ENCODE results near the gene FBXL14. TPM values are rescaled to one million over a fixed set of nuclear protein-coding genes. Genes with fewer than 3 reads are reported as not detected.
"Not testable (repeated sequence)": the region's sequence is repeated elsewhere in the genome, so short reads cannot be mapped to it uniquely, and the experiment has no call there.

The FBXL14 gene
- total RNA-seq, 1 donor from 2014 or later: 14.1 TPM

- DNase-seq (ENCODE audit: extremely low read depth, low read depth, low spot score): no peak
Measured at GRCh38 chr12:1620092-1620491, 25.7 kb upstream of the FBXL14 start.

GRCh38 chr12:1619587-1619986 is 25.2 kb upstream of the FBXL14 start:
- DNase-seq (ENCODE audit: extremely low read depth, low read depth, low spot score): no peak

DNA sequence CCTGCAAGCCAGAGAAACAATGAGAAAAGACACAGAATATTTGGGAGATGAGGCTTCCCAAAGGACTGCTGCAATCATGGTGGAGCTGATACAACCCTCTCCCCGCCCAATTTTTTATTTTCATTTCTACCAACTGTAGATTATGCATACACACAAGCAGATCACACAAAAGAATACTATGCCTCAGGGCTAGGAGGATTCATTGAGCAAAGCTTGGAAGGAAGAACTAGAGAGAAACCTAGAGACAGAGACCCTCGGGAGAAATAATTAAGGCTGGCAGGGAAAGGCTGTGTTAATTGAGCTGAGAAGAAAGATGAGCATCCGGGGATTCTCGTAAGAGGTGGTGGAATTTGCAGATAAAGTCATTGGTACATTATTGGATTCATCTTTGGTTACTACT is 24.8 kb upstream of the FBXL14 start:
- no peak for DNase-seq (ENCODE audit: extremely low read depth, low read depth, low spot score)

GRCh38 chr12:1618489-1618888 is 24.1 kb upstream of the FBXL14 start:
- DNase-seq (ENCODE audit: extremely low read depth, low read depth, low spot score): no peak

- no peak for DNase-seq (ENCODE audit: extremely low read depth, low read depth, low spot score)
Measured at GRCh38 chr12:1616233-1617066, 22.1 kb upstream of the FBXL14 start.

- DNase-seq (ENCODE audit: extremely low read depth, low read depth, low spot score): no peak
Measured at GRCh38 chr12:1614360-1614759, 20.0 kb upstream of the FBXL14 start.

DNA sequence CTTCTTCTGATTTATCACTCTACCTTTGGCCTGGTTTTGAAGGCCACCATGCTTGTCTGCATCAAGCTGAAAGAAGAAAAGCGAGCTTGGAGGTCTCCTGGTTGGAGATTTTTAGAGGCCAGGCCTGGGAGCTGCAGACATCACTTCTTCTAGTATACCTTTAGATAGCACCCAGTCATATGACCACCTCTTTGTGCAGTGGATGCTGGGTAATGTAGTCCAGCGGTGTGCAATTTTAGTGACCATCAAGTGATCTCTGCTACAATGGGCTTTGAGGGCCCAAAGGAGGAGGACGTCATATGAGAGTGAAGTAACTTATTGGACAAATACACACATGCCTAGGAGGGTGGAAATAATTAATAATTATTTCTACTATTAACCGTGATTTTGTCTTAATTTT is 19.5 kb upstream of the FBXL14 start:
- no peak for DNase-seq (ENCODE audit: extremely low read depth, low read depth, low spot score)

DNA sequence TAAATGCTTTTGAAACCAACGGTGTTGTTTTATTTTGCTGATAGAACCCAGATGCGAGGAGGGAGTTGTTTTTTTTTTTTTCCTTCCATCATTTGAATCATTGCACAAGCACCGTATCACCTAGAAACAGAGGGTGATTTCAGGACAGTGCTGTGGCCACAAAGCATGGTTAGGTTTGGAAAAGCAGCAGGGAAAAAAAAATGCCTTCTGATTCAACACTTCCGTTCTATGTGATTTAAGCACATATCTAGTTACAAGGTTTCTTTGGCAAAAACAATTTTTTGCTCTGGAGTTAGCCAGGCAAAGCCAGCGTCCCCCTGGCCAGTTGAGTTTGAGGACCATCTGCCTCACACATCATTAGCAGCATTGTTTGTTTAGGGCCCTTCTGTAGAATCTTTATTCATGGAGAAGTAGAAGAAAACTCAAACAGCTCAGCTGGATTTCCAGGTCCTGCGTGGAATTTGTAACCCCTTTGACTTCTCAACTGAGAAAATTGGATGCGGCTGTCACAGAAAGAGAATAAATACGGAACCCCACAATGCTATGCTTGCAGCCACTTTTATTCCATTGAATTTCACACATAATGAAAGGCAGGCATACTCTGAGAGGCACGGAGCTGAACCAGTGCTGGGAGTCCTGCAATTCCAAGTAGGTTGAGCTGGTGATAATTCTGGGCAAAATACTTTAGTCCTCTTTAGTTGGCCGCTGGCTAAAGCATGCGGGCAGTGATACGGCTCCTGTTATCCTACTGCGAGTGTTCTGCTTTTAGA is 17.6 kb upstream of the FBXL14 start:
- DNase-seq (ENCODE audit: extremely low read depth, low read depth, low spot score): no peak

- DNase-seq (ENCODE audit: extremely low read depth, low read depth, low spot score): no peak
Measured at GRCh38 chr12:1610072-1610643, 15.8 kb upstream of the FBXL14 start.

DNA sequence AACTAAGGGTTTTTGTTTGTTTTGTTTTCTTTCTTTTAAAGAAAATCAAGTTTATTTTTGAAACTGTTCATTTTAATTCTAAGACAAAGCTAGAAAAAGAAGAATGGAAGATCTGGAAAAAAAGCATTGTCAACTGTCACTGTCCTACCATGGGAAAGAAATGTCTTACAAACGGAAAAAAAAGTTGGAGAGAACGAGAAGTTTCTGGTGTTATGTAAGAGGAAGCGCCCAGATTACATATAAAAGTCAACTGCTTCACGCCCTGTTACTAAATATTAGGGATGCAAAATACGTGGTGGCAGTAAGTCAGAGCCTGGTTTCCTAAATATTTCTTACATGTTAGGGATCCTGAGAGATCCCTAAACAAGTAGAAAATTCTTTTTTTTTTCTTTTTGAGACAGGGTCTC is 14.3 kb upstream of the FBXL14 start:
- DNase-seq (ENCODE audit: extremely low read depth, low read depth, low spot score): no peak

DNA sequence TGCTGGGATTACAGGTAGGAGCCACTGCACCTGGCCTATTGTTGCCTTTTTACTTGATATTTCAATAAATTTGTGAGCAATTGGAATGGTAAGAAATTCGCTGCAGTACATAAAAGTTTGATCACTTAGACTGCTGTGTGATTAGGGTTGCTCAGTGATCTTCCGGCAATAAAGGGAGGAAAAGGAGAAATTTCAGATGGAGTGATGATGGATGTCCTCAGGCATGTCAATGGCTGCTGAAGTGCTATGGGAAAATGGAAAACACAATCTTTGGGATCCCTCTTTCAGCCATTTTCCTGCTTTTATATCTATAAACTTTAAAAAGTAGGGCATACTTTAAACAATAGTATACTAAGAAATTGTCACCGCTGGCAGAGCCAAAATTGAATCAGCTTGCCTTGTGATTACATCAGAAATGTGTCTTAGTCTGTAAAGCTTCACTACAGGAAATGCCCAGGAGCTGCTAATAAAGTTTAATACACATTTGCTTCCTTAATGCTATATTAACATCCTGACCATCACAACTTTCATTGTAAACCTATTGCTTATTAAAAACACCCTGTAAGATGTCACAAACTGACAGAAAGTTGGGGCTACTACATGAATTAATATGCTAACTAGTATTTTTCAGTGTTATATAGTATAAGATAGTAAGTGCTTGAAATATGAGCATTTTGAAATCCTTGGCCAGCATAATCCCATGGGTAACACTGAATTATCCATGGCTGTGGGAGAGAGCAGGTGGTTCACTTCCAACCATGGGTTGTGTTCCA is 13.7 kb upstream of the FBXL14 start:
- DNase-seq (ENCODE audit: extremely low read depth, low read depth, low spot score): no peak

- DNase-seq (ENCODE audit: extremely low read depth, low read depth, low spot score): no peak
Measured at GRCh38 chr12:1606021-1606622, 11.7 kb upstream of the FBXL14 start.

GRCh38 chr12:1605129-1606020 is 11.0 kb upstream of the FBXL14 start:
- DNase-seq (ENCODE audit: extremely low read depth, low read depth, low spot score): no peak

- no peak for DNase-seq (ENCODE audit: extremely low read depth, low read depth, low spot score)
Measured at GRCh38 chr12:1604464-1604863, 10.1 kb upstream of the FBXL14 start.

GRCh38 chr12:1603269-1603993 is 9.1 kb upstream of the FBXL14 start:
- no peak for DNase-seq (ENCODE audit: extremely low read depth, low read depth, low spot score)

- DNase-seq (ENCODE audit: extremely low read depth, low read depth, low spot score): not testable (repeated sequence)
Measured at GRCh38 chr12:1602706-1603105, 8.3 kb upstream of the FBXL14 start.

DNA sequence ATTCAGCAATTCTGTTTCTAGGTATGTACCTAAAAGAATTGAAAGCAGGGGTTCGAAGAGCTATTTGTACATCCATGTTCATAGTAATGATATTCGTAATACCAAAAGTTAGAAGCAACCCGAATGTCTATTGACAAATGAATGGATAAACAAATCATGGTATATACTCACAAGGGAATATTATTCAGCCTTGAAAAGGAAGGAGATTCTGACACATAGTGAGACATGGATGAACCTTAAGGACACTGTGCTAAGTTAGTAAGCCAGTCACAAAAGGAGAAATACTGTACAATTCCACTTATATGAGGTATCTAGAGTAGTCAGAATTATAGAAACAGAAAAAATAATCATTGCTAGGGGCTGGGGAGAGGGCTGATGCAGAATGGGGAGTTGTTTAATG is 4.4 kb upstream of the FBXL14 start:
- DNase-seq (ENCODE audit: extremely low read depth, low read depth, low spot score): no peak

- no peak for DNase-seq (ENCODE audit: extremely low read depth, low read depth, low spot score)
Measured at GRCh38 chr12:1595690-1596347, 1.4 kb upstream of the FBXL14 start.
